HepG2 (cell line): ENCODE measurements around the gene LGALS8. TPM values are rescaled to one million over a fixed set of nuclear protein-coding genes. Genes with fewer than 3 reads are reported as not detected.

Source experiments
- CBFB ChIP-seq: sonication (generic); formaldehyde crosslinking; IDR thresholded peaks from 2 replicates; pipeline ENCODE4 v1.4.0; 2020; ENCODE audit warnings: missing genetic modification reagents
- FOSL1 ChIP-seq: sonication (generic); formaldehyde crosslinking; IDR thresholded peaks from 2 replicates; pipeline ENCODE4 v1.9.0; 2021; ENCODE audit warnings: missing genetic modification reagents, borderline replicate concordance
- PTBP1 ChIP-seq: fragments of 200-400 bp; formaldehyde crosslinking; IDR thresholded peaks from 2 replicates; pipeline ENCODE4 v1.6.1; 2018; ENCODE audit warnings: low read length, low read depth; ENCODE audit not compliant: poor library complexity, severe bottlenecking
- RXRA ChIP-seq: sonication (generic); formaldehyde crosslinking; IDR thresholded peaks from 2 replicates; pipeline ENCODE4 v1.5.1; 2020; ENCODE audit warnings: missing genetic modification reagents
- TFDP1 ChIP-seq: IDR thresholded peaks from 2 replicates; pipeline ENCODE4 v1.6.1; 2016; ENCODE audit warnings: missing compliant biosample characterization, missing genetic modification reagents, borderline replicate concordance
- ZC3H4 ChIP-seq: sonication (generic); formaldehyde crosslinking; IDR thresholded peaks from 2 replicates; pipeline ENCODE4 v1.4.0; 2020; ENCODE audit warnings: missing genetic modification reagents, borderline replicate concordance
- ZNF687 ChIP-seq: sonication (generic); formaldehyde crosslinking; IDR thresholded peaks from 2 replicates; pipeline ENCODE4 v1.5.1; 2020; ENCODE audit warnings: mild to moderate bottlenecking, missing genetic modification reagents, moderate library complexity
- ZNF792 ChIP-seq: IDR thresholded peaks from 2 replicates; pipeline ENCODE4 v1.6.1; 2016
- ZNF891 ChIP-seq: sonication (generic); formaldehyde crosslinking; IDR thresholded peaks from 2 replicates; pipeline ENCODE4 v1.5.0; 2020; ENCODE audit warnings: mild to moderate bottlenecking, missing genetic modification reagents
- polyA plus RNA-seq, 8 experiments: library from polyadenylated mRNA; depleted of rRNA in 3 of 8; stranded (reverse) in 7 of 8; unstranded in 1 of 8; fragments of >200 nt; fragmentation: Illumina TruSeq in 4 of 8; extraction: Trizol in 4 of 8; gene quantifications; 2 replicates each; pipeline versions ENCODE4 v1.2.1 to v1.2.3, GENCODE V29; 2011 to 2016; ENCODE audit warnings: low read depth in 4 of 8, missing spikeins in 1 of 8, mixed read lengths in 1 of 8; ENCODE audit not compliant: insufficient read depth in 1 of 8
- total RNA-seq, 5 experiments: library from RNA; depleted of rRNA; stranded (reverse); fragments of >200 nt; fragmentation: Illumina TruSeq; extraction: Trizol; gene quantifications; 2 replicates each; pipeline ENCODE4 v1.2.3, GENCODE V29; 2016; ENCODE audit warnings: low read depth in 1 of 5
- TF ChIP-seq, protein P1 (sequence below): IDR thresholded peaks from 2 replicates; pipeline ENCODE4 v1.6.1; 2016; ENCODE audit warnings: low read depth
- TF ChIP-seq, protein P2 (sequence below): sonication (generic); formaldehyde crosslinking; IDR thresholded peaks from 2 replicates; pipeline ENCODE4 v1.5.1; 2020; ENCODE audit warnings: mild to moderate bottlenecking, moderate library complexity, missing genetic modification reagents

Gene LGALS8
- total and polyA plus RNA-seq, 2 of the 13 experiments (the other 11 are each of a cell fraction or from before 2014, with no cell fraction given), result 29.3 to 185 TPM

- TF ChIP-seq, protein P1, sequence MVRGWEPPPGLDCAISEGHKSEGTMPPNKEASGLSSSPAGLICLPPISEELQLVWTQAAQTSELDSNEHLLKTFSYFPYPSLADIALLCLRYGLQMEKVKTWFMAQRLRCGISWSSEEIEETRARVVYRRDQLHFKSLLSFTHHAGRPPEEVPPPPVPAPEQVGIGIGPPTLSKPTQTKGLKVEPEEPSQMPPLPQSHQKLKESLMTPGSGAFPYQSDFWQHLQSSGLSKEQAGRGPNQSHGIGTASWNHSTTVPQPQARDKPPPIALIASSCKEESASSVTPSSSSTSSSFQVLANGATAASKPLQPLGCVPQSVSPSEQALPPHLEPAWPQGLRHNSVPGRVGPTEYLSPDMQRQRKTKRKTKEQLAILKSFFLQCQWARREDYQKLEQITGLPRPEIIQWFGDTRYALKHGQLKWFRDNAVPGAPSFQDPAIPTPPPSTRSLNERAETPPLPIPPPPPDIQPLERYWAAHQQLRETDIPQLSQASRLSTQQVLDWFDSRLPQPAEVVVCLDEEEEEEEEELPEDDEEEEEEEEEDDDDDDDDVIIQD (CRISPR knock-in tag), result no peak
- TF ChIP-seq ZNF891 (CRISPR knock-in tag) (peak; percentile 23; the same call in 1 of the 2 replicates), ZNF687 (CRISPR knock-in tag) (peak; percentile 79), TFDP1 (0 out of 2 replicates have a peak, but pooled peaks have one; percentile 25), FOSL1 (CRISPR knock-in tag) (no peak), CBFB (CRISPR knock-in tag) (no peak), ZNF792 (CRISPR knock-in tag) (no peak), RXRA (CRISPR knock-in tag) (no peak), ZC3H4 (CRISPR knock-in tag) (peak; percentile 46; the same call in 1 of the 2 replicates), PTBP1 (no peak)
- TF ChIP-seq, protein P2, sequence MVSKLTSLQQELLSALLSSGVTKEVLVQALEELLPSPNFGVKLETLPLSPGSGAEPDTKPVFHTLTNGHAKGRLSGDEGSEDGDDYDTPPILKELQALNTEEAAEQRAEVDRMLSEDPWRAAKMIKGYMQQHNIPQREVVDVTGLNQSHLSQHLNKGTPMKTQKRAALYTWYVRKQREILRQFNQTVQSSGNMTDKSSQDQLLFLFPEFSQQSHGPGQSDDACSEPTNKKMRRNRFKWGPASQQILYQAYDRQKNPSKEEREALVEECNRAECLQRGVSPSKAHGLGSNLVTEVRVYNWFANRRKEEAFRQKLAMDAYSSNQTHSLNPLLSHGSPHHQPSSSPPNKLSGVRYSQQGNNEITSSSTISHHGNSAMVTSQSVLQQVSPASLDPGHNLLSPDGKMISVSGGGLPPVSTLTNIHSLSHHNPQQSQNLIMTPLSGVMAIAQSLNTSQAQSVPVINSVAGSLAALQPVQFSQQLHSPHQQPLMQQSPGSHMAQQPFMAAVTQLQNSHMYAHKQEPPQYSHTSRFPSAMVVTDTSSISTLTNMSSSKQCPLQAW (CRISPR knock-in tag), result peak; percentile 24; the same call in 1 of the 2 replicates
- TF ChIP-seq, all 625 proteins: peak for 10
These were observed 29.7 kb upstream of the LGALS8 start (continued) for GRCh38 chr1:236494082-236494481.
